Measurements from ENCODE around the gene P2RY2. TPM values are rescaled to one million over a fixed set of nuclear protein-coding genes. Genes with fewer than 3 reads are reported as not detected.

The P2RY2 gene
- total RNA-seq, 1 donor from 2014 or later, result 0.30 TPM

DNA sequence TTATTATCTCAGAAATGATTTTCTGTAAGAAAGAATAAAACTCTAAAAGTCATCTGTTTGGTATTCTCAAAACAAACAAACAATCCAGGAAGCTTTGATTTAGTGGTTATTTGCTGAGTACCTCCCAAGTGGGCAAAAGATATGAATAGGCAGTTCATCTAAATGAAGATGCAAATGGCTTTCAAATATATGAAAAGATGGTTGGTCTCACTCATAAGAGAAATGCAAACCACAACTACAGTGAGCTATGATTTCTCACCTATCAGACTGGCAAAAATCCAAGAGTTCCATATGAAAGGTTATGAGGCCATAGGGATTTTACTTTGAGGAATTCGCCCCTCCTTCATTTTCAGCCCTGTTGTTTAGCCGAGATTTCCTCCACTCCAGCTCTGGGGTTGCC, 11.3 kb upstream of the P2RY2 start:
- Mint-ChIP-seq H3K4me3 (ENCODE audit: unreplicated experiment) (no peak overlapping the region), H3K27me3 (ENCODE audit: low read depth, unreplicated experiment) (peaks cover 12% of the 10 kb centered on the region)

DNA sequence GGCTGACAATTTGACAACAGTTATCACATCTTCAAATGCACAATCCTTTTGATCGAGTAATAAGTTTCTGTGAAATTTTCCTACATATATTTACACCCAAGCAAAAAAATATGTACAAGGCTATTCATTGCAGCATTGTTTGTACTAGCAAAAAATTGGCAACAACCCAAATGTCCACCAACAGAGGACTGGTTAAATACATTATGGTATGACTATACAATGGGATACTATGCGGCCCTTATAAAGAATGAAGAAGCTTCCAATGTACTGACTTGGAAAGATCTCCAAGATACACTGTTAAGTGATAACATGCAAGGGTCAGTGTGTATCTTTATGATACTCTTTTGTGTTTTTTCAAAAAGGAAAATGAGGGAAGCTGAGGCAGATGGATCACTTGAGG, 8.2 kb upstream of the P2RY2 start:
- Histone ChIP-seq H3K79me2 (ENCODE audit: insufficient read depth, low read length) (no peaks in the 10 kb centered on the region), H4K20me1 (ENCODE audit: insufficient read depth, low read length) (no peaks in the 10 kb centered on the region), H3K9ac (ENCODE audit: low read length) (no peak overlapping the region), H2AFZ (ENCODE audit: low read depth, low read length) (no peak overlapping the region), H3K4me2 (ENCODE audit: low read length) (no peak overlapping the region), H3K4me3 (ENCODE audit: insufficient read depth, low read depth, low read length) (no peak overlapping the region), H3K4me1 (ENCODE audit: insufficient read depth, low read length) (no peaks in the 10 kb centered on the region), H3K9me3 (ENCODE audit: insufficient read depth, low read depth, low read length) (no peaks in the 10 kb centered on the region), H3K27ac (ENCODE audit: low read depth, low read length) (no peak overlapping the region), H3K27me3 (ENCODE audit: insufficient read depth, low read length) (no peaks in the 10 kb centered on the region), H3K36me3 (ENCODE audit: insufficient read depth, low read length) (no peaks in the 10 kb centered on the region)
- peaks cover 2% of the 10 kb centered on the region for H3K9me3 Mint-ChIP-seq (ENCODE audit: unreplicated experiment)
- H3K4me1 Mint-ChIP-seq (ENCODE audit: low read depth, unreplicated experiment), result peaks cover 7% of the 10 kb centered on the region
- no peak overlapping the region for H3K4me3 Mint-ChIP-seq (ENCODE audit: unreplicated experiment)
- no peak for DNase-seq (ENCODE audit: low read depth)
- peaks cover 20% of the 10 kb centered on the region for H3K27me3 Mint-ChIP-seq (ENCODE audit: low read depth, unreplicated experiment)
- no peak overlapping the region for H3K27ac Mint-ChIP-seq (ENCODE audit: unreplicated experiment)
- no peak for FAIRE-seq
- TF ChIP-seq, protein P1, sequence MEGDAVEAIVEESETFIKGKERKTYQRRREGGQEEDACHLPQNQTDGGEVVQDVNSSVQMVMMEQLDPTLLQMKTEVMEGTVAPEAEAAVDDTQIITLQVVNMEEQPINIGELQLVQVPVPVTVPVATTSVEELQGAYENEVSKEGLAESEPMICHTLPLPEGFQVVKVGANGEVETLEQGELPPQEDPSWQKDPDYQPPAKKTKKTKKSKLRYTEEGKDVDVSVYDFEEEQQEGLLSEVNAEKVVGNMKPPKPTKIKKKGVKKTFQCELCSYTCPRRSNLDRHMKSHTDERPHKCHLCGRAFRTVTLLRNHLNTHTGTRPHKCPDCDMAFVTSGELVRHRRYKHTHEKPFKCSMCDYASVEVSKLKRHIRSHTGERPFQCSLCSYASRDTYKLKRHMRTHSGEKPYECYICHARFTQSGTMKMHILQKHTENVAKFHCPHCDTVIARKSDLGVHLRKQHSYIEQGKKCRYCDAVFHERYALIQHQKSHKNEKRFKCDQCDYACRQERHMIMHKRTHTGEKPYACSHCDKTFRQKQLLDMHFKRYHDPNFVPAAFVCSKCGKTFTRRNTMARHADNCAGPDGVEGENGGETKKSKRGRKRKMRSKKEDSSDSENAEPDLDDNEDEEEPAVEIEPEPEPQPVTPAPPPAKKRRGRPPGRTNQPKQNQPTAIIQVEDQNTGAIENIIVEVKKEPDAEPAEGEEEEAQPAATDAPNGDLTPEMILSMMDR (IDR thresholded peaks at IDR 0.05; ENCODE audit: insufficient read depth, low read depth, low read length), result no peak
- no peak for TF ChIP-seq EZH2 (IDR thresholded peaks at IDR 0.05; ENCODE audit: insufficient read depth, low read length)
- H3K36me3 Mint-ChIP-seq (ENCODE audit: low read depth, unreplicated experiment), result no peaks in the 10 kb centered on the region

More for the DNA sequence above, 11.3 kb upstream of the P2RY2 start:
- H3K4me1 ChIP-seq (ENCODE audit: insufficient read depth, low read length), result no peaks in the 10 kb centered on the region
- no peaks in the 10 kb centered on the region for H3K9me3 ChIP-seq (ENCODE audit: insufficient read depth, low read depth, low read length)
- H3K27ac Mint-ChIP-seq (ENCODE audit: unreplicated experiment), result no peak overlapping the region
- peaks cover 2% of the 10 kb centered on the region for H3K9me3 Mint-ChIP-seq (ENCODE audit: unreplicated experiment)
- H3K36me3 Mint-ChIP-seq (ENCODE audit: low read depth, unreplicated experiment), result no peaks in the 10 kb centered on the region
- H3K27me3 ChIP-seq (ENCODE audit: insufficient read depth, low read length), result no peaks in the 10 kb centered on the region
- no peak overlapping the region for H3K4me3 ChIP-seq (ENCODE audit: insufficient read depth, low read depth, low read length)
- no peak overlapping the region for H3K9ac ChIP-seq (ENCODE audit: low read length)
- H4K20me1 ChIP-seq (ENCODE audit: insufficient read depth, low read length), result no peaks in the 10 kb centered on the region
- FAIRE-seq (no peak), DNase-seq (ENCODE audit: low read depth) (peak; percentile 5)
- no peak for TF ChIP-seq EZH2 (IDR thresholded peaks at IDR 0.05; ENCODE audit: insufficient read depth, low read length)
- TF ChIP-seq, protein P1 (IDR thresholded peaks at IDR 0.05; ENCODE audit: insufficient read depth, low read depth, low read length), result no peak
- H3K79me2 ChIP-seq (ENCODE audit: insufficient read depth, low read length), result no peaks in the 10 kb centered on the region
- H3K4me1 Mint-ChIP-seq (ENCODE audit: low read depth, unreplicated experiment), result no peaks in the 10 kb centered on the region
- peak overlapping the region; percentile 16 for H3K4me2 ChIP-seq (ENCODE audit: low read length)
- no peaks in the 10 kb centered on the region for H3K36me3 ChIP-seq (ENCODE audit: insufficient read depth, low read length)
- no peak overlapping the region for H2AFZ ChIP-seq (ENCODE audit: low read depth, low read length)
- H3K27ac ChIP-seq (ENCODE audit: low read depth, low read length), result no peak overlapping the region

DNA sequence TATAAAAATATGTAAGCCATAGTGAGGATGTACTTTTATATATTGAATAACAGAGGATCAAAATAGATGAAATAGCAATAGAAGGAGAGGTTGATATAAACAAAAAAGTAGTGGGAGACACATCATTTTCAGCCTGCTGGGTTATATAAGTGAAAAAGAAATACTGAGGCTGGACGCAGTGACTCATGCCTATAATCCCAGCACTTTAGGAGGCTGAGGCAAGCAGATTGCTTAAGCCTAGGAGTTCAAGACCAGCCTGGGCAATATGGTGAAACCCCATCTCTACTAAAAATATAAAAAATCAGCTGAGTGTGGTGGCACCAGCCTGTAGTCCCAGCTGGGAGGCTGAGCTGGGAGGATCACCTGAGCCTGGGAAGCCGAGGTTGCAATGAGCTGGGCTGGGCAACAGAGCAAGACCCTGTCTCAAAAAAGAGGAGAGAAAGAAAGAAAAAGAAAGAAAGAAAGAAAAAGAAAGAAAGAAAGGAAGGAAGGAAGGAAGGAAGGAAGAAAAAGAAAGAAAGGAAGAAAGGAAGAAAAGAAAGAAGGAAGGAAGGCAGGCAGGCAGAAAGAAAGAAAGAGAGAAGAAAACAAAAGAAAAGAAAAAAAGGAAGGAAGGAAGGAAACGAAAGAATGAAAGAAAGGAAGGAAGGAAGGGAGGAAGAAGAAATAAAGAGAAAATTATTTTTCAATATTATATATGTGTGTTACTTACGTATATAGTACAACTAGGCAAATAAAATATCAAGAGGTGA, 7.0 kb upstream of the P2RY2 start:
- Histone ChIP-seq H3K9ac (ENCODE audit: low read length) (no peak overlapping the region), H3K27me3 (ENCODE audit: insufficient read depth, low read length) (no peaks in the 10 kb centered on the region), H3K36me3 (ENCODE audit: insufficient read depth, low read length) (no peaks in the 10 kb centered on the region), H2AFZ (ENCODE audit: low read depth, low read length) (no peak overlapping the region), H3K4me3 (ENCODE audit: insufficient read depth, low read depth, low read length) (no peak overlapping the region), H3K4me1 (ENCODE audit: insufficient read depth, low read length) (no peaks in the 10 kb centered on the region), H3K9me3 (ENCODE audit: insufficient read depth, low read depth, low read length) (no peaks in the 10 kb centered on the region), H3K79me2 (ENCODE audit: insufficient read depth, low read length) (no peaks in the 10 kb centered on the region), H3K4me2 (ENCODE audit: low read length) (no peak overlapping the region), H3K27ac (ENCODE audit: low read depth, low read length) (no peak overlapping the region), H4K20me1 (ENCODE audit: insufficient read depth, low read length) (no peaks in the 10 kb centered on the region)
- H3K9me3 Mint-ChIP-seq (ENCODE audit: unreplicated experiment), result peaks cover 2% of the 10 kb centered on the region
- TF ChIP-seq, protein P1 (IDR thresholded peaks at IDR 0.05; ENCODE audit: insufficient read depth, low read depth, low read length), result no peak
- no peak for TF ChIP-seq EZH2 (IDR thresholded peaks at IDR 0.05; ENCODE audit: insufficient read depth, low read length)
- no peak for DNase-seq (ENCODE audit: low read depth)
- peaks cover 15% of the 10 kb centered on the region for H3K27me3 Mint-ChIP-seq (ENCODE audit: low read depth, unreplicated experiment)
- H3K4me3 Mint-ChIP-seq (ENCODE audit: unreplicated experiment), result no peak overlapping the region
- no peaks in the 10 kb centered on the region for H3K36me3 Mint-ChIP-seq (ENCODE audit: low read depth, unreplicated experiment)
- H3K4me1 Mint-ChIP-seq (ENCODE audit: low read depth, unreplicated experiment), result peaks cover 7% of the 10 kb centered on the region
- H3K27ac Mint-ChIP-seq (ENCODE audit: unreplicated experiment), result no peak overlapping the region
- no peak for FAIRE-seq

Data from astrocyte (in vitro differentiated cells and primary cell).